Measurements from ENCODE around the gene GRID1.

GRID1 gene

GRCh38 chr10:86071758-86072157 lies 294.8 kb downstream of the GRID1 start:
- H3K27me3 ChIP-seq (ENCODE audit: control insufficient read depth in 2 of 2, insufficient read depth in 2 of 2, low read length in 2 of 2), result no peaks in the 10 kb centered on the region
- H3K4me1 ChIP-seq (ENCODE audit: control insufficient read depth in 2 of 2, insufficient read depth in 2 of 2, low read length in 2 of 2), result no peaks in the 10 kb centered on the region
- no peak overlapping the region for H3K27ac ChIP-seq (ENCODE audit: low read depth in 2 of 2, low read length in 2 of 2)
- no peaks in the 10 kb centered on the region for H3K9me3 ChIP-seq (ENCODE audit: control insufficient read depth in 2 of 2, low read length in 2 of 2)
- H3K36me3 ChIP-seq (ENCODE audit: control insufficient read depth in 2 of 2, insufficient read depth in 2 of 2, low read length in 2 of 2), result no peaks in the 10 kb centered on the region
- no peak overlapping the region for H3K4me3 ChIP-seq (ENCODE audit: low read length in 2 of 2)
- H3K9ac ChIP-seq (ENCODE audit: low read depth in 1 of 2, low read length in 2 of 2), result no peak overlapping the region

GRCh38 chr10:86071145-86071544 lies 295.4 kb downstream of the GRID1 start:
- Histone ChIP-seq H3K4me3 (ENCODE audit: low read length in 2 of 2) (no peak overlapping the region), H3K9ac (ENCODE audit: low read depth in 1 of 2, low read length in 2 of 2) (no peak overlapping the region), H3K27me3 (ENCODE audit: control insufficient read depth in 2 of 2, insufficient read depth in 2 of 2, low read length in 2 of 2) (no peaks in the 10 kb centered on the region), H3K4me1 (ENCODE audit: control insufficient read depth in 2 of 2, insufficient read depth in 2 of 2, low read length in 2 of 2) (no peaks in the 10 kb centered on the region), H3K9me3 (ENCODE audit: control insufficient read depth in 2 of 2, low read length in 2 of 2) (no peaks in the 10 kb centered on the region), H3K36me3 (ENCODE audit: control insufficient read depth in 2 of 2, insufficient read depth in 2 of 2, low read length in 2 of 2) (no peaks in the 10 kb centered on the region), H3K27ac (ENCODE audit: low read depth in 2 of 2, low read length in 2 of 2) (no peak overlapping the region)

GRCh38 chr10:86070278-86070677 lies 296.3 kb downstream of the GRID1 start:
- H3K4me3 ChIP-seq (ENCODE audit: low read length in 2 of 2), result no peak overlapping the region
- no peaks in the 10 kb centered on the region for H3K4me1 ChIP-seq (ENCODE audit: control insufficient read depth in 2 of 2, insufficient read depth in 2 of 2, low read length in 2 of 2)
- no peaks in the 10 kb centered on the region for H3K36me3 ChIP-seq (ENCODE audit: control insufficient read depth in 2 of 2, insufficient read depth in 2 of 2, low read length in 2 of 2)
- no peak overlapping the region for H3K9ac ChIP-seq (ENCODE audit: low read depth in 1 of 2, low read length in 2 of 2)
- H3K9me3 ChIP-seq (ENCODE audit: control insufficient read depth in 2 of 2, low read length in 2 of 2), result no peaks in the 10 kb centered on the region
- H3K27me3 ChIP-seq (ENCODE audit: control insufficient read depth in 2 of 2, insufficient read depth in 2 of 2, low read length in 2 of 2), result no peaks in the 10 kb centered on the region
- H3K27ac ChIP-seq (ENCODE audit: low read depth in 2 of 2, low read length in 2 of 2), result no peak overlapping the region

- no peaks in the 10 kb centered on the region for H3K36me3 ChIP-seq (ENCODE audit: control insufficient read depth in 2 of 2, insufficient read depth in 2 of 2, low read length in 2 of 2)
- H3K9me3 ChIP-seq (ENCODE audit: control insufficient read depth in 2 of 2, low read length in 2 of 2), result no peaks in the 10 kb centered on the region
- no peaks in the 10 kb centered on the region for H3K27me3 ChIP-seq (ENCODE audit: control insufficient read depth in 2 of 2, insufficient read depth in 2 of 2, low read length in 2 of 2)
- no peak overlapping the region for H3K9ac ChIP-seq (ENCODE audit: low read depth in 1 of 2, low read length in 2 of 2)
- no peak overlapping the region for H3K27ac ChIP-seq (ENCODE audit: low read depth in 2 of 2, low read length in 2 of 2)
- H3K4me1 ChIP-seq (ENCODE audit: control insufficient read depth in 2 of 2, insufficient read depth in 2 of 2, low read length in 2 of 2), result no peaks in the 10 kb centered on the region
- H3K4me3 ChIP-seq (ENCODE audit: low read length in 2 of 2), result no peak overlapping the region
Observed at GRCh38 chr10:86068231-86069054, 298.2 kb downstream of the GRID1 start.

GRCh38 chr10:86067436-86068050 lies 299.1 kb downstream of the GRID1 start:
- no peaks in the 10 kb centered on the region for H3K4me1 ChIP-seq (ENCODE audit: control insufficient read depth in 2 of 2, insufficient read depth in 2 of 2, low read length in 2 of 2)
- no peaks in the 10 kb centered on the region for H3K36me3 ChIP-seq (ENCODE audit: control insufficient read depth in 2 of 2, insufficient read depth in 2 of 2, low read length in 2 of 2)
- no peak overlapping the region for H3K4me3 ChIP-seq (ENCODE audit: low read length in 2 of 2)
- H3K9me3 ChIP-seq (ENCODE audit: control insufficient read depth in 2 of 2, low read length in 2 of 2), result no peaks in the 10 kb centered on the region
- H3K27ac ChIP-seq (ENCODE audit: low read depth in 2 of 2, low read length in 2 of 2), result no peak overlapping the region
- no peaks in the 10 kb centered on the region for H3K27me3 ChIP-seq (ENCODE audit: control insufficient read depth in 2 of 2, insufficient read depth in 2 of 2, low read length in 2 of 2)
- no peak overlapping the region for H3K9ac ChIP-seq (ENCODE audit: low read depth in 1 of 2, low read length in 2 of 2)

GRCh38 chr10:86066696-86067095 lies 299.9 kb downstream of the GRID1 start:
- H3K27me3 ChIP-seq (ENCODE audit: control insufficient read depth in 2 of 2, insufficient read depth in 2 of 2, low read length in 2 of 2), result no peaks in the 10 kb centered on the region
- H3K4me3 ChIP-seq (ENCODE audit: low read length in 2 of 2), result no peak overlapping the region
- no peaks in the 10 kb centered on the region for H3K36me3 ChIP-seq (ENCODE audit: control insufficient read depth in 2 of 2, insufficient read depth in 2 of 2, low read length in 2 of 2)
- no peaks in the 10 kb centered on the region for H3K9me3 ChIP-seq (ENCODE audit: control insufficient read depth in 2 of 2, low read length in 2 of 2)
- no peak overlapping the region for H3K27ac ChIP-seq (ENCODE audit: low read depth in 2 of 2, low read length in 2 of 2)
- no peak overlapping the region for H3K9ac ChIP-seq (ENCODE audit: low read depth in 1 of 2, low read length in 2 of 2)
- H3K4me1 ChIP-seq (ENCODE audit: control insufficient read depth in 2 of 2, insufficient read depth in 2 of 2, low read length in 2 of 2), result no peaks in the 10 kb centered on the region

- Histone ChIP-seq H3K9ac (ENCODE audit: low read depth in 1 of 2, low read length in 2 of 2) (no peak overlapping the region), H3K4me1 (ENCODE audit: control insufficient read depth in 2 of 2, insufficient read depth in 2 of 2, low read length in 2 of 2) (no peaks in the 10 kb centered on the region), H3K27me3 (ENCODE audit: control insufficient read depth in 2 of 2, insufficient read depth in 2 of 2, low read length in 2 of 2) (no peaks in the 10 kb centered on the region), H3K27ac (ENCODE audit: low read depth in 2 of 2, low read length in 2 of 2) (no peak overlapping the region), H3K36me3 (ENCODE audit: control insufficient read depth in 2 of 2, insufficient read depth in 2 of 2, low read length in 2 of 2) (no peaks in the 10 kb centered on the region), H3K4me3 (ENCODE audit: low read length in 2 of 2) (no peak overlapping the region), H3K9me3 (ENCODE audit: control insufficient read depth in 2 of 2, low read length in 2 of 2) (no peaks in the 10 kb centered on the region)
Observed at GRCh38 chr10:86065711-86066251, 300.8 kb downstream of the GRID1 start.

- H3K36me3 ChIP-seq (ENCODE audit: control insufficient read depth in 2 of 2, insufficient read depth in 2 of 2, low read length in 2 of 2), result no peaks in the 10 kb centered on the region
- H3K9me3 ChIP-seq (ENCODE audit: control insufficient read depth in 2 of 2, low read length in 2 of 2), result no peaks in the 10 kb centered on the region
- H3K9ac ChIP-seq (ENCODE audit: low read depth in 1 of 2, low read length in 2 of 2), result no peak overlapping the region
- no peak overlapping the region for H3K4me3 ChIP-seq (ENCODE audit: low read length in 2 of 2)
- no peaks in the 10 kb centered on the region for H3K27me3 ChIP-seq (ENCODE audit: control insufficient read depth in 2 of 2, insufficient read depth in 2 of 2, low read length in 2 of 2)
- no peak overlapping the region for H3K27ac ChIP-seq (ENCODE audit: low read depth in 2 of 2, low read length in 2 of 2)
- no peaks in the 10 kb centered on the region for H3K4me1 ChIP-seq (ENCODE audit: control insufficient read depth in 2 of 2, insufficient read depth in 2 of 2, low read length in 2 of 2)
Observed at GRCh38 chr10:86064931-86065662, 301.5 kb downstream of the GRID1 start.

- Histone ChIP-seq H3K9ac (ENCODE audit: low read depth in 1 of 2, low read length in 2 of 2) (no peak overlapping the region), H3K36me3 (ENCODE audit: control insufficient read depth in 2 of 2, insufficient read depth in 2 of 2, low read length in 2 of 2) (no peaks in the 10 kb centered on the region), H3K4me1 (ENCODE audit: control insufficient read depth in 2 of 2, insufficient read depth in 2 of 2, low read length in 2 of 2) (no peaks in the 10 kb centered on the region), H3K27ac (ENCODE audit: low read depth in 2 of 2, low read length in 2 of 2) (no peak overlapping the region), H3K27me3 (ENCODE audit: control insufficient read depth in 2 of 2, insufficient read depth in 2 of 2, low read length in 2 of 2) (no peaks in the 10 kb centered on the region), H3K9me3 (ENCODE audit: control insufficient read depth in 2 of 2, low read length in 2 of 2) (no peaks in the 10 kb centered on the region), H3K4me3 (ENCODE audit: low read length in 2 of 2) (no peak overlapping the region)
Observed at GRCh38 chr10:86064219-86064618, 302.4 kb downstream of the GRID1 start.

- Histone ChIP-seq H3K27me3 (ENCODE audit: control insufficient read depth in 2 of 2, insufficient read depth in 2 of 2, low read length in 2 of 2) (no peaks in the 10 kb centered on the region), H3K4me1 (ENCODE audit: control insufficient read depth in 2 of 2, insufficient read depth in 2 of 2, low read length in 2 of 2) (no peaks in the 10 kb centered on the region), H3K9me3 (ENCODE audit: control insufficient read depth in 2 of 2, low read length in 2 of 2) (no peaks in the 10 kb centered on the region), H3K9ac (ENCODE audit: low read depth in 1 of 2, low read length in 2 of 2) (no peak overlapping the region), H3K27ac (ENCODE audit: low read depth in 2 of 2, low read length in 2 of 2) (no peak overlapping the region), H3K4me3 (ENCODE audit: low read length in 2 of 2) (no peak overlapping the region), H3K36me3 (ENCODE audit: control insufficient read depth in 2 of 2, insufficient read depth in 2 of 2, low read length in 2 of 2) (no peaks in the 10 kb centered on the region)
Observed at GRCh38 chr10:86063341-86063740, 303.3 kb downstream of the GRID1 start.
